Neural crest cell (in vitro differentiated cells): ENCODE results near the gene AHI1. TPM values are rescaled to one million over a fixed set of nuclear protein-coding genes. Genes with fewer than 3 reads are reported as not detected.
A peak's percentile ranks its signal among the peaks of the same experiment; 100 is the strongest.

Experiments used
- DNase-seq: peaks from one replicate; pipeline ENCODE4 v3.0.0; 2021; ENCODE audit warnings: low read depth, mixed read lengths, low spot score
- H3K27ac Mint-ChIP-seq: one replicate; pipeline ENCODE4 v1.8.0; 2021; ENCODE audit warnings: mild to moderate bottlenecking, mixed read lengths; ENCODE audit not compliant: unreplicated experiment
- H3K27me3 Mint-ChIP-seq: 2 replicates; pipeline ENCODE4 v1.8.0; 2021; ENCODE audit warnings: low read depth, mild to moderate bottlenecking, mixed read lengths
- H3K36me3 Mint-ChIP-seq: 2 replicates; pipeline ENCODE4 v1.8.0; 2021; ENCODE audit warnings: low read depth, mild to moderate bottlenecking, mixed read lengths
- H3K4me1 Mint-ChIP-seq: 2 replicates; pipeline ENCODE4 v1.8.0; 2021; ENCODE audit warnings: mixed read lengths
- H3K4me3 Mint-ChIP-seq: one replicate; pipeline ENCODE4 v1.8.0; 2021; ENCODE audit warnings: mild to moderate bottlenecking, mixed read lengths
- H3K9me3 Mint-ChIP-seq: 2 replicates; pipeline ENCODE4 v1.8.0; 2021; ENCODE audit warnings: mixed read lengths
- long read RNA-seq: library from polyadenylated mRNA; unstranded; transcript quantifications from one replicate; pipeline ENCODE4 v2.0.0, GENCODE V29; 2020
- total RNA-seq: library from RNA; stranded (reverse); gene quantifications from 2 replicates; pipeline ENCODE4 v1.2.1, GENCODE V29; 2021
- TF ChIP-seq, protein P1 (sequence below): fragments of 200-600 bp; sonication (generic); conservative IDR thresholded peaks from 2 replicates; pipeline ENCODE4 v1.5.0; 2021; ENCODE audit warnings: antibody characterized with exemption, mild to moderate bottlenecking

AHI1 gene
- total RNA-seq: 26.1 and 27.6 TPM in 2 replicates
- long read RNA-seq, partial matches to known transcripts: 7 of 11 reads
- long read RNA-seq, other reads (novel, unspliced or antisense): 4 of 11 reads

DNA sequence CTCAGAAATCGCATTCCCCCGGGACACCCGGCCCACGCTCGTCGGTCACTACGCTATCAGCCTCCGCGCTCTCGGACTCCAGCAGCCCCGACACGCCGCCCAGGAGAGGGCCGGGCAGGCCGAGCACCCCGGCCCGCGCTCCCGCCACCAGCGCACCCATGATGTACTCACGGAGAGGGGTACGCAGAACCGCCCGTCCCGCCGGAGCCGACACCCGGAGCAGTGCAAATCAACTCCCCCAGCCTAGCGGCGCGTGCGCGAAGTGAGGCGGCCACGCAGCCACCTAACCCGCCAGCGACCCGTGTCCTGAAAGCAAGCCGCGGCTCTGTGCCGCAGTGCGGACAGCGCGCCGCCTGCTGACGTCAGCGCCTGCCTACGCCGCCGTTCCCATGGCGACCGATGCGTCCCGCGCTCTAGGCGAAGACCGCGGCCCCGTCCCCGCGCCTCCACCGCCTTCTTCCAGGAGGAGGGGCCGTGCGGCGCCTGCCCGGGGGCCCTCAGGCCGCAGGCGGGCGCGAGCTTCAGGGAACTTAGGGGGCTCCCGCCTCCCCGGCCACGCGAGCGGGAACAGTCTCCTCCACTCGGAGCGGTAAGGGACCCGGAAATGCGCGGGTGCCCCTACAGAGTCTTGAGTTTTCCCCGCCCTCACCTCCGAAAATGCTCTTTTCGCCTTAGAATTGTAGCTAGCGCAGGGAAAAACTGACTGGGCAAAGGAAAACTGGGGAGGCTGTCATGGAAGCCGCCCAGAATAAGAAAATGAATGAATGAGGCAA, at the start of gene AHI1:
TSS of gene AHI1 (minus strand) at position 329 of the 773 bp plus-strand sequence. CDS start 5,503 bp downstream, outside the sequence.
- Mint-ChIP-seq H3K27ac (peak within 1 kb of the TSS; percentile 93), H3K4me1 (peaks cover 6% of the 10 kb centered on the region), H3K36me3 (peaks cover 3% of the 10 kb centered on the region), H3K27me3 (no peaks in the 10 kb centered on the region), H3K9me3 (no peaks in the 10 kb centered on the region), H3K4me3 (no peak within 1 kb of the TSS)
- TF ChIP-seq, protein P1, sequence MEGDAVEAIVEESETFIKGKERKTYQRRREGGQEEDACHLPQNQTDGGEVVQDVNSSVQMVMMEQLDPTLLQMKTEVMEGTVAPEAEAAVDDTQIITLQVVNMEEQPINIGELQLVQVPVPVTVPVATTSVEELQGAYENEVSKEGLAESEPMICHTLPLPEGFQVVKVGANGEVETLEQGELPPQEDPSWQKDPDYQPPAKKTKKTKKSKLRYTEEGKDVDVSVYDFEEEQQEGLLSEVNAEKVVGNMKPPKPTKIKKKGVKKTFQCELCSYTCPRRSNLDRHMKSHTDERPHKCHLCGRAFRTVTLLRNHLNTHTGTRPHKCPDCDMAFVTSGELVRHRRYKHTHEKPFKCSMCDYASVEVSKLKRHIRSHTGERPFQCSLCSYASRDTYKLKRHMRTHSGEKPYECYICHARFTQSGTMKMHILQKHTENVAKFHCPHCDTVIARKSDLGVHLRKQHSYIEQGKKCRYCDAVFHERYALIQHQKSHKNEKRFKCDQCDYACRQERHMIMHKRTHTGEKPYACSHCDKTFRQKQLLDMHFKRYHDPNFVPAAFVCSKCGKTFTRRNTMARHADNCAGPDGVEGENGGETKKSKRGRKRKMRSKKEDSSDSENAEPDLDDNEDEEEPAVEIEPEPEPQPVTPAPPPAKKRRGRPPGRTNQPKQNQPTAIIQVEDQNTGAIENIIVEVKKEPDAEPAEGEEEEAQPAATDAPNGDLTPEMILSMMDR: no peak
- peak; percentile 84 for DNase-seq

DNA sequence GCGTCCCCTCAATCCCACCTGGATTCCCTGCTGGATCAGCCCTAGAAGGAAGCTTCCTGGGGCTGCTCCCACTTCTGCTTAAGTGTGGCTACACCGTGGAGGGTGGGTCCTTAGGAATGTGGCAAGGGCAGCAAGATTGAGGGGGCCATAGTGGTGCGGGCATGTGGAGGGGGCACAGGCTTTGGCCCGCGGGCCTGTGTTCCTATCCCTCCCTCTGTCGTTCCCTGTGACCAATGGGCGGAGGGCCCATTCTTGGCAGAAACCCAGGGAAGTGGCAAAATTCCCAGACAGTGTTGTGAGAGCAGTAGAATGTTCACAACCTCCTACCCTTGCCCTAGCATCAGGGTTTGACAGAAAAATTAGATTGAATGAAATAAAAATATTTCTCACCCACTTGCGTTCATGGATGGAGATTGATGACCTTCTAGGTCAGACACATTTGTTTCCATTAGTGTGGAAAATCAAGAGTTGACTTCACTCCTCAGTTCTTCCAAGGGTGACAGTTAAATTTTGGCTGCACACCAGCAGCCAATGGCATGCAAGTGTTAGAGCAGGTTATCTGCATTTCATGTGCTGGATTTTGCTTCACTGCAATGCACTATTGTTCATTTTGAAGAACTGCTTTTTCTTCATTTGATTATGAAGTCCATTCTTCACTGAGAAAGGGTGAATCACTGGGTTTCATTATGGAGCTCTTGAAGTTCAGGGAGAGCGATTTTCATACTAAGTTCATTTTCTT, 49.3 kb upstream of the AHI1 start:
- no peak overlapping the region for H3K4me3 Mint-ChIP-seq
- H3K36me3 Mint-ChIP-seq: no peaks in the 10 kb centered on the region
- H3K27ac Mint-ChIP-seq: no peak overlapping the region
- no peak for DNase-seq
- H3K9me3 Mint-ChIP-seq: peaks cover 3% of the 10 kb centered on the region
- TF ChIP-seq, protein P1: no peak
- peaks cover 27% of the 10 kb centered on the region for H3K27me3 Mint-ChIP-seq
- H3K4me1 Mint-ChIP-seq: no peaks in the 10 kb centered on the region

DNA sequence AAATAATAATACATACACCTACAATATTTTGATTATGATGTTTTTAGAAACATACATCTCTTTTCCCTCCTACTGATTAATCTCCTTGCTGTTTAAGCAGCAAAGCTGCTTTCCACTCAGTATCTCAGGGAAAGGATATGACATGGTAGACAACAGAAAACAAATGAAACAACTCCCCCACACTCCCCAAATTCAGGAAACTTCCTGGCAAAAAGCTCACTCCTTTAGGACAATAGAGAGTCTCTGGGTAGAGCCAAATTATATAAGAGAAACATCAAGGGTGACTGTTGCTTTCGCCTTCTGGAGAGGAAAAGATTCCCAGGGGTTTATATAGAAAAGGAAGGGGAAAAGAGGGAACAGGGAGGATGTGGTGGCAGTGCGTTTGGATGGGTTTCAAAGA, 48.7 kb upstream of the AHI1 start:
- Mint-ChIP-seq H3K27me3 (peaks cover 32% of the 10 kb centered on the region), H3K9me3 (peaks cover 3% of the 10 kb centered on the region), H3K4me1 (no peaks in the 10 kb centered on the region), H3K27ac (no peak overlapping the region), H3K36me3 (no peaks in the 10 kb centered on the region), H3K4me3 (no peak overlapping the region)
- DNase-seq: no peak
- TF ChIP-seq, protein P1: no peak

DNA sequence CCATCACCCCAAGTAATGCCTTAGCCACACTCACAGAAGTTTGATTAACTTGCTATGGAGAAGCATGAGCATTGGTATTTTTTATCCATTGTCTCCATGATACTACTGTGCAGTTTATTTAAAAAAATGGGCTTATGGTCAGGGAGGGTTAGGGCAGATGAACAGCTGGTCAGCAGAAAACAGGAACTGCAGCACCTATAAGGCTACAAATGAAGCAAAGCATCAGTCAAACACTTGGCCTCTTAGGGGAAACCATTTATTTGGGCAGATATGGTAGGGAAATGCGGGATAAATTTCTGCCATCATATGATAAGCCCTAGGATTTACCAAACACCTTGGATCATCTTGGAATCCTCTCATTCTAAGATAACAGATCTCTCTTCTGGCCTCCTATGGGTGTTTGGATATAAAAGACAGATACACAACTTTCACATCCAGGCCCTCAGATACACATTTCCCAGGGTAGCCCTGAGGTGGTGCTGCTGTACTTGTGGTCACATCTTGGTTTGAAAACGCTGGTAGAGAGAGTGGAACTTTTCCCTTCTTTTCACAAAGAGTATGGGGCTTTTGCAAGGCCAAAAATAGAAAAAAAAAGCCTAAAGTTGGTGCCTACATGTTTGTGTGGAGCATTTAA, 42.8 kb upstream of the AHI1 start:
- no peak overlapping the region for H3K4me3 Mint-ChIP-seq
- no peak overlapping the region for H3K27ac Mint-ChIP-seq
- no peak for DNase-seq
- no peaks in the 10 kb centered on the region for H3K4me1 Mint-ChIP-seq
- H3K27me3 Mint-ChIP-seq: peaks cover 20% of the 10 kb centered on the region
- TF ChIP-seq, protein P1: no peak
- no peaks in the 10 kb centered on the region for H3K36me3 Mint-ChIP-seq
- H3K9me3 Mint-ChIP-seq: peaks cover 3% of the 10 kb centered on the region

DNA sequence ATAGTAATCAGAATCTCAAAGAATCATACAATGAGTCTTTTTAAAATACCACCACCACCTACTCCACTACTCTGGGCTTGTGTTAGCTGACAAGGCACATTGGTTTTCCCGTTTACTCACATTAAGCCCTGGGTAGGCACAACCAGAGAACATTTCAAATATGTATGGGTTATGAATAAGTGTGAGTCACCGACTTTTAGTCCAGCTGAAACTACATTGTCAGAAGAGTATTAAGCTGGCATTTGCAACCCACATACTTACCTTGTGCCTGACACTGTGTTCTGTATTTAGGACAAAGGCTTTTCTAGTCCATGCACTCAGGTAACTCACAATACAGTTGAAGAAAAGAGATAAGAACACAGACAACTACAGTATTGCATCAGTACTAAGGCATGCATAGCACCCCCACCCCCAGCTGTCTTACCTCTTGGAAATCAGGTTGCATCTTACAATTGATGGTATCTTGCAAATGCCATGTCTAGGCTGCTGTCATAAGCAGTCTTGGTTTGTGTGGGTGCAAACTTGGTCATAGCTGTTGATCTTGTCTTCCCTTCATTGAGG, 40.3 kb upstream of the AHI1 start:
- no peaks in the 10 kb centered on the region for H3K9me3 Mint-ChIP-seq
- no peaks in the 10 kb centered on the region for H3K4me1 Mint-ChIP-seq
- no peak overlapping the region for H3K4me3 Mint-ChIP-seq
- H3K27ac Mint-ChIP-seq: no peak overlapping the region
- no peaks in the 10 kb centered on the region for H3K36me3 Mint-ChIP-seq
- TF ChIP-seq, protein P1: no peak
- DNase-seq: no peak
- H3K27me3 Mint-ChIP-seq: peaks cover 13% of the 10 kb centered on the region
